Measurements from ENCODE around the gene MAGI2. TPM values are rescaled to one million over a fixed set of nuclear protein-coding genes. Genes with fewer than 3 reads are reported as not detected.

The MAGI2 gene
- total RNA-seq, 4 donors from 2014 or later: 0.98 to 4.8 (median 2.5) TPM

DNA sequence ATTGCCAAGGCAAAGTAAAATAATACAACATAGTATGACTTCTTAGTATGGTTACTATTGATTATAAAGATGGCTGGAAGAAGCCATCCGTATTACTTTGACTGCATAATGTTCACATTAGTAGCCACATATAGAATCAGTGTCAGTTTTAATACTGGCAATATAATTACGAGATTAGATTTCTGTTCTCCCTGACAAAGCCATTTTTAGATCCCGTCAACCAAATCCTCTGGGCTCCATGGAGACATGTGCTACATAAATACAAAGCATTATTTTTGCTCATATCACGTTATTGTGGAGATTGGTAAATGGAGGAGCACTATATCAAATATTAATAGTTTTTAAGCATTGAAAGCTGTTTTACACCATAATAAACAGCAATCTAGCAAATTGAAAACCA lies 124.0 kb downstream of the MAGI2 start:
- H3K9me3 ChIP-seq: no peaks in the 10 kb centered on the region
- no peak overlapping the region for H3K27ac ChIP-seq
- 88% methylated on average over 4 of the region's 4 CpGs for WGBS
- no peaks in the 10 kb centered on the region for H3K27me3 ChIP-seq
- no peak for TF ChIP-seq POLR2A (IDR thresholded peaks at IDR 0.05)
- TF ChIP-seq, protein P1, sequence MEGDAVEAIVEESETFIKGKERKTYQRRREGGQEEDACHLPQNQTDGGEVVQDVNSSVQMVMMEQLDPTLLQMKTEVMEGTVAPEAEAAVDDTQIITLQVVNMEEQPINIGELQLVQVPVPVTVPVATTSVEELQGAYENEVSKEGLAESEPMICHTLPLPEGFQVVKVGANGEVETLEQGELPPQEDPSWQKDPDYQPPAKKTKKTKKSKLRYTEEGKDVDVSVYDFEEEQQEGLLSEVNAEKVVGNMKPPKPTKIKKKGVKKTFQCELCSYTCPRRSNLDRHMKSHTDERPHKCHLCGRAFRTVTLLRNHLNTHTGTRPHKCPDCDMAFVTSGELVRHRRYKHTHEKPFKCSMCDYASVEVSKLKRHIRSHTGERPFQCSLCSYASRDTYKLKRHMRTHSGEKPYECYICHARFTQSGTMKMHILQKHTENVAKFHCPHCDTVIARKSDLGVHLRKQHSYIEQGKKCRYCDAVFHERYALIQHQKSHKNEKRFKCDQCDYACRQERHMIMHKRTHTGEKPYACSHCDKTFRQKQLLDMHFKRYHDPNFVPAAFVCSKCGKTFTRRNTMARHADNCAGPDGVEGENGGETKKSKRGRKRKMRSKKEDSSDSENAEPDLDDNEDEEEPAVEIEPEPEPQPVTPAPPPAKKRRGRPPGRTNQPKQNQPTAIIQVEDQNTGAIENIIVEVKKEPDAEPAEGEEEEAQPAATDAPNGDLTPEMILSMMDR (IDR thresholded peaks at IDR 0.05): no peak
- no peak for TF ChIP-seq POLR2AphosphoS5 (IDR thresholded peaks at IDR 0.05)
- no peak for TF ChIP-seq EP300 (IDR thresholded peaks at IDR 0.05)
- H3K4me1 ChIP-seq: no peaks in the 10 kb centered on the region
- DNase-seq (ENCODE audit: low spot score in 2 of 2): no peak
- H3K4me3 ChIP-seq: no peak overlapping the region
- no peaks in the 10 kb centered on the region for H3K36me3 ChIP-seq

DNA sequence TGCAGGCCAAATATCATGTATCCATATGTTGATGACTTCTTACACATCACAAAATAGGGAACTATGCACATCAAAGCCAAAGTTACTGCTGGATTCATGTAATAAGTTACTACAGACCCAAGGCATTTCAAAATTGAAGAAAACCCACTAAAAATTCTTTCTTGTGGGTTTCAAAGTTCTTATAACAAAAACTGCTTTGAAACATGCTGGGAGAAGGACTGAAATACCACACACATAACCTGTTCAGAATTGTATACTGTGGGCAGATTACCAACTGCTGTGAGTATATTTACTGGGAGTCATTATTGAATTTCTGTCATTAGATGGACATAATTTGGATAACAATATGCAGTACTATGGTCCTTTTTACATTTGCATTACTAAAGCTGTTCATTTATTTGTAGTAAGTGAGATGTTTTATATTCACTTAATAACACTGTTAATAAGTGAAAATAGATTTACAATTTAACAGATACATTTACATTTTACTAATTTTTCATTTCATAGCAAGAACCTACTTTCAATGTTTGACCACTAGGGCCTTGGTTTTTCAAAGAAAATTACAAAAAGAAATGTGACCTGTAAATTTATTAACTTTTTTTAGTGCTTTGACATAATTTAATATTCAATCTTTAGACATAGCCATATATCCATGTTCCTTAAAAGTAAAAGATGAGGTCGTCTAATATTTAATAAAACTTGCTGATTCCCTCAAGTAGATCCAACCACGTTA lies 132.6 kb downstream of the MAGI2 start:
- Histone ChIP-seq H3K9me3 (no peaks in the 10 kb centered on the region), H3K36me3 (no peaks in the 10 kb centered on the region), H3K4me3 (no peak overlapping the region), H3K4me1 (no peaks in the 10 kb centered on the region), H3K27me3 (no peaks in the 10 kb centered on the region), H3K27ac (no peak overlapping the region)
- DNase-seq (ENCODE audit: low spot score in 2 of 2): no peak
- 0% methylated on average over 2 of the region's 2 CpGs for WGBS
- no peak for TF ChIP-seq POLR2A (IDR thresholded peaks at IDR 0.05)
- TF ChIP-seq, protein P1 (IDR thresholded peaks at IDR 0.05): no peak
- TF ChIP-seq EP300 (IDR thresholded peaks at IDR 0.05): no peak
- TF ChIP-seq POLR2AphosphoS5 (IDR thresholded peaks at IDR 0.05): no peak

DNA sequence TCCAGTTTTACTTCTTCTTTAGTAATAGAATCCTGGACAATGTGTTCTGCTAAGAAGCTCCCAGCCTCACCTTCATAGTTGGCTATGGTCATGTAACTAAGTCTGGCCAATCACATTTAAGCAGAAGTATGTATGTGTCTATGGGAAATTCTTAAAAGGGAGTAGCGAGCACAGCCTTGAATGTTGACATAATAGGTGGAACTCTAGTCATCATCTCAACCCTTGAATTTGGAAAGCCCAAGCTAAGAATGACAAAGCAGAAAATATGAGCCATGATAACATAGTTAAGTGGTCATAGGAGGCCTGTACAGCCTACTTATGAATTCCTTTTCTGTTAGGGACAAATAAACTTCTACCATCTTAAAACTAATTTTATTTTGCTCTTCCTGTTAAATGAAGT lies 134.1 kb downstream of the MAGI2 start:
- Histone ChIP-seq H3K4me3 (no peak overlapping the region), H3K4me1 (no peaks in the 10 kb centered on the region), H3K27me3 (no peaks in the 10 kb centered on the region), H3K27ac (no peak overlapping the region), H3K9me3 (no peaks in the 10 kb centered on the region), H3K36me3 (no peaks in the 10 kb centered on the region)
- DNase-seq (ENCODE audit: low spot score in 2 of 2): no peak
- 88% methylated on average over 1 of the region's 1 CpG for WGBS
- TF ChIP-seq, protein P1 (IDR thresholded peaks at IDR 0.05): no peak
- no peak for TF ChIP-seq POLR2AphosphoS5 (IDR thresholded peaks at IDR 0.05)
- TF ChIP-seq EP300 (IDR thresholded peaks at IDR 0.05): no peak
- no peak for TF ChIP-seq POLR2A (IDR thresholded peaks at IDR 0.05)

DNA sequence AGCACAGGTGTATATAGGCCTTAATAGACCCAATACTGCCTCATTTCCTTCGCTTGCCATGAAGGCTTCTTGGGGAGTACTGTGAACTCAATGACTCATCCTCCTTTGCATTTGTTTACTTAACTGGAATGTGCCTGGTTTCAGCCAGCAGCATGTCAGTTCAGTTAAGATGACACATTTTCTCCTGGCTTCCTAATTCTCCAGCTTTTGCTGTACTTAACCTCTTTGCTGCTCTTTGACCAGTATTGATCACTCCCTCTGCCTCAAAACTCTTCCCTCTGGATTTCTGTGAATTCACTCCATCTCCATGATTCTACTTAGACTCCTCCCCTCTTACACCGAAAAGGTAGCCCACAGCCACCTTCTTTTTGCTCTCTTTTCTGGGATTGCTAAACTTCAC lies 135.7 kb downstream of the MAGI2 start:
- Histone ChIP-seq H3K27ac (no peak overlapping the region), H3K27me3 (no peaks in the 10 kb centered on the region), H3K4me1 (no peaks in the 10 kb centered on the region), H3K9me3 (no peaks in the 10 kb centered on the region), H3K4me3 (no peak overlapping the region), H3K36me3 (no peaks in the 10 kb centered on the region)
- no peak for DNase-seq (ENCODE audit: low spot score in 2 of 2)
- 67% methylated on average over 2 of the region's 2 CpGs for WGBS
- TF ChIP-seq POLR2AphosphoS5 (IDR thresholded peaks at IDR 0.05): no peak
- no peak for TF ChIP-seq POLR2A (IDR thresholded peaks at IDR 0.05)
- no peak for TF ChIP-seq EP300 (IDR thresholded peaks at IDR 0.05)
- TF ChIP-seq, protein P1 (IDR thresholded peaks at IDR 0.05): no peak

DNA sequence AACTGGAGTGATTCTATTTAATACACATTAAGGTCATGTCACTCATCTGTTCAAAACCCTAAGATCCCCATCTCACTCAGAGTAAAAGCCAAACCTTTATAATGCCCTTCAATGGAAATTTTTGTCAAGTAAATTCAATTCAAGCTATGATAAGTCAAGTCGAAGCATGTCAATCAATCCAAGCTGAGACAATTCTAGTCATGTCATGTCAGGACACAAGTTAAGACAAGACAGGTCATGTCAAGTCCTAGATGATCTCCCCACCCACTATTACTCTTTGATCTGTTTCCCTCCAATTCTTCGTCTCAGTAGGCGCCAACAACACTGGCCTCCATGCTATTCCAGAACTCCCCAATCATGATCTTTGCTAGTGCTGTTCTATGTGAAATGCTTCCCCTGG lies 141.4 kb downstream of the MAGI2 start:
- Histone ChIP-seq H3K27ac (no peak overlapping the region), H3K36me3 (no peaks in the 10 kb centered on the region), H3K9me3 (no peaks in the 10 kb centered on the region), H3K4me1 (no peaks in the 10 kb centered on the region), H3K27me3 (no peaks in the 10 kb centered on the region), H3K4me3 (no peak overlapping the region)
- DNase-seq (ENCODE audit: low spot score in 2 of 2): no peak
- WGBS: 76% methylated on average over 3 of the region's 3 CpGs
- TF ChIP-seq POLR2A (IDR thresholded peaks at IDR 0.05) (no peak), POLR2AphosphoS5 (IDR thresholded peaks at IDR 0.05) (no peak), EP300 (IDR thresholded peaks at IDR 0.05) (no peak)
- TF ChIP-seq, protein P1 (IDR thresholded peaks at IDR 0.05): no peak

Measured in suprapubic skin (tissue), 4 donors.